ENCODE measurements around the gene IL19.

Gene IL19

DNA sequence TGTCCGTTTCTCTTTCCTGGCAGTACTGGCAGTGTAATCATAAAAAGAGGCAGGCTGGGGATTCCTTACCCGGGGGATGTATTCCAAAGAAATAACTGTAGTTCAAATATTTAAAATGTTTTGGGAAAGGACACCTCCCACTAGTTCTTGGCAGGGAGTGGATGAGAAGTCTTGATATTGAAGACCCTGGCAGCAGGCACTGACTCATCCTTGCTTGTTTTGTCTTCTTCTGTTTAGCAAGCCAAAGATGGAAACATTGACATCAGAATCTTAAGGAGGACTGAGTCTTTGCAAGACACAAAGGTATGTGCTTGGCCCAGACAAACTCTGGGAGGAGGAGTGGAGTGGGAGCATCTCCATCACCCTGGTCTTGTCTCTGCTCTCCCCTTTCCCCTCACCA is 95.5 kb downstream of the IL19 start:
- no peak for DNase-seq

GRCh38 chr1:206867239-206867638 is 96.7 kb downstream of the IL19 start:
- no peak for DNase-seq

DNA sequence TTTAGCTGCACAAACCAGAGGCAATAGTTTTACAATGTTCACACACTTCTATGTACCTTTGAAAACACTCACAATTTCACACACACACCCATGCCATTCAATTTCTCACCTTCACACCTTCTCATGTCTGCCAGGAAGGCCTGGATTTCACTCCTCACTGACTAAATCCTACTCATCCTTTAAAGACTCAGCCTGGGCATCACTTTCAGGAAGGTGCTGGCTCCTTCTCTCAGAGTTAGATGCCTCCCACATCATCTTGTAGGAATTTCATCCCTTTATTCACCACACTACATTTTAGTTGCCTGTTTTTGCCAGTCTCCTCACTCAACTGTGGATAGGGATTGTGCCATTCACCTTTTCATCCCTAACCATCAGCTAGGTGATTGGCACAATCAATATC is 97.1 kb downstream of the IL19 start:
- DNase-seq: no peak

- no peak for DNase-seq
Observed at GRCh38 chr1:206868264-206868663, 97.7 kb downstream of the IL19 start.

DNA sequence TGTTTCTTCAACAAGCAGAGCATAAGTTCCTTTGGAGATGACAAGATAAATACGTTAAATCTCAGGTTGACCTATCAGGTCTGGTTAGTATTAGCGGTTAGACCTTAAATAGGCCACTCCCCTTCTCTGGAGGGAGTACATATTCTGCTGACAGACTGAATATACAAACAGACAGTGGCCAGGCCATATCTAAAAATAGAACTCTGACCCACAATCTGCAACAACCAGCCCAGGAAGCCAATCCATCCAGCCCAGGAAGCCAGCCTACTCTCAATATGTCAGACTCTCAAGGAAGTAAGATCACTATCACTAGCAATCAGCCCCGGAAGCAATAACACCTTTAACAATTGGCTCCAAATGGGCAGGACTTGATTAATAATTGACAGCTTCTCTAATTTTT is 101.6 kb downstream of the IL19 start:
- no peak for DNase-seq

GRCh38 chr1:206873603-206874188 is 103.1 kb downstream of the IL19 start:
- no peak for DNase-seq

DNA sequence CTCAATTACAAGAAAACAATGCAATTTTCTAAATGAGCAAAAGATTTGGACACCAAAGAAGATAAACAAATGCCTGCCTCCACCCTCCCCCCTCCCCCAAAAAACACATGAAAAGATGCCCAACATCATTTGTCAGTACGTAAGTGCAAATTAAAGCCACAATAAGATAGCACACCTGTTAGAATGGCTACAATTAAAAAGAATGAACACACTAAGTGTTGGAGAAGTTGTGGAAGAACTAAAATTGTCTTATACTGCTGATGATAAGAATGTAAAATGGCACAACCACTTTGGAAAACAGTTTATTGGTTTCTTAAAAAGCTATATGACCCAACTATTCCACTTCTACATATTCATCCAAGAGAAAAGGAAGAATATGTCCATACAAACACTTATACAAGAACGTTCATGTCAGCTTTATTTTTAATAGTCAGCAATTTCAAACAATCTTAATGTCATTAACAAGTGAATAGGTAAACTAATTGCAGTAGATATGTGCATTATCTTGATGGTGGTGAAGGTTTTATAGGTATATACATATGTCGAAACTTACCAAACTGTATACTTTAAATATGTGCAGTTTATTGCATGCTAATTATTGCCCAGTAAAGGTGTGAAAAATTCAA is 105.3 kb downstream of the IL19 start:
- DNase-seq: no peak

- DNase-seq: no peak
Observed at GRCh38 chr1:206878456-206878855, 107.9 kb downstream of the IL19 start.

DNA sequence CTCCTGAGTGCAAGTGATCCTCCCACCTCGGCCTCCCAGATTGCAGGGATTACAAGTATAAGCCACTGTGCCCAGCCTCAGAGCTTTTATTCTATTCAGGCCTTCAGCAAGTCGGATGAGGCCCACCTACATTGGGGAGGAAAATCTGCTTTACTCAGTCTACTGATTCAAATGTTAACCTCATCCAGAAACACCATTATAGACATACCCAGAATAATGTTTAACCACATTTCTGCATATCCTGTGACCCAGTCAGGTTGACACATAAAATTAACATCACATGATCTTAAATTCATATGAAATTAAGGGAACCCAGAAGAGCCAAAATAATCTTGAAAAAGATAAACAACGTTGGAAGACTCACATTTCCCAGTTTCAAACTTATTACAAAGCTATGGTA is 109.7 kb downstream of the IL19 start:
- no peak for DNase-seq

GRCh38 chr1:206882555-206882954 is 112.0 kb downstream of the IL19 start:
- no peak for DNase-seq

GRCh38 chr1:206883160-206883559 is 112.6 kb downstream of the IL19 start:
- DNase-seq: no peak

DNA sequence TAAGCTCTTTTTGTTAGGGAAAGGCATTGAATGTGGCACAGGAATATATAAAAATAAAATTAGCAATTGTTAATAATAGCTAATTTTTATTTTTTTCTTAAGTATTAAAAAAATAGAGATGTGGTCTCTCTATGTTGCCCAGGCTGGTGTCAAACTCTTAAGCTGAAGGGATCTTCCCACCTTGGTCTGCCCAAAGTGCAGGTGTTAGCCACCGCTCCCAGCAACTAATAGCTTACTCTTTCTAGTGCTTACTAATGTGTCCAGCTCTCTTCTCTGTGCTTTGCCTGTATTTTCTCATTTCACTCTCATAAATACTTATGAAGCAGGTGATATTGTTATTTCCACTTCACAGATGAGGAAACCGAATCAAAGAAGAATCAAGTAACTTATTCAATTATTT is 113.3 kb downstream of the IL19 start:
- DNase-seq: no peak

DNA sequence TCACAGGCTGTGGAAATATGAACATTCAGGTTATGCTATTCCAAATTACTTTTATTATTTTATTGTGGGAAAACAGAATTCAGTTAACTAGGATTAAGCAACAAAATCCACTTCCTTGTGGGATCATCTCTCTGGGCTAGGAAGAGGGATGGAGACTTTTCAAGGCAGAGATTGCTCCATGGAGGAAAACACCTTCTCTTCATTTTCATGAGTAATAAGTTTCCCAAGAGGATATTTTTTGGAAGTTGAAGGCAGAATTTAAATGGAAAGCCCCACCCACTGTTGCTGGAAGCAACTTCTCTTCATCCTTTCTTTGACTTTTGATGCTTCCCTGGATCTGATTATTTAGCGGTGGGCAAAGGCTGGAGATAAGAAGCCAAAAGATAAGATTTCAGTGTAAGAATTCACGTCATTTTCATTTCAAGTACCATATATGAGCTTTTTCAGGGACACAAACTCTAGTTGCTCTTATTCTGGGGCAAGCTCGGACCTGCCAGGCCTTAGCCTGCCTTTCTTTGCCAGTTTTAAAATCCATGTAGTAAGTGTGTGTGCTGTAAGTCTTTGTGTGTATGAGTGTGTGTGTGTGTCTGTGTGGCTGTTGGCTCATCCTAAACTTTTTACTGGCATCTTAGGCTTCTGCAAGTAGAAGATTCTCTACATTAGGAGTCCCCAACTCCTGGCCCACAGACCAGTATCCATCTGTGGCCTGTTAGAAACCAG is 114.9 kb downstream of the IL19 start:
- DNase-seq: no peak

DNA sequence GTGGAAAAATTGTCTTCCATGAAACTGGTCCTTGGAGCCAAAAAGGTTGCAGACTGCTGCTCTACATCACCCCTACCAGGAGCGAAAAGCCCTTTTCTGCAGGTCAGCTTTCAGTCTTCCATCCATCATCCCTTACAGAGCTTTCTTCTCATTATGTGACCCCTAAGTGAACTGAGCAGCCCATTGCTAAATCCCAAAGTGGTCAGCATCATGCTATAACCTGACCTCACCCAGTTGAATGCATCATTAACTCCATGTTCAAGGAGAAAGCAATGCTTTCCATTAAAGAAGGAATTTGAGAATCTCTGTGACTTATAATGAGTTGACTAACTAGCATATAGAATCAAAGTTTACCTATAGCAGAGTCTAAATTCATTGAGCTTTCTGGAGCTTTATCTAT is 116.3 kb downstream of the IL19 start:
- DNase-seq: no peak

GRCh38 chr1:206887701-206888100 is 117.1 kb downstream of the IL19 start:
- peak; percentile 41 for DNase-seq

GRCh38 chr1:206890125-206891060 is 119.8 kb downstream of the IL19 start:
- DNase-seq: peak; percentile 86

DNA sequence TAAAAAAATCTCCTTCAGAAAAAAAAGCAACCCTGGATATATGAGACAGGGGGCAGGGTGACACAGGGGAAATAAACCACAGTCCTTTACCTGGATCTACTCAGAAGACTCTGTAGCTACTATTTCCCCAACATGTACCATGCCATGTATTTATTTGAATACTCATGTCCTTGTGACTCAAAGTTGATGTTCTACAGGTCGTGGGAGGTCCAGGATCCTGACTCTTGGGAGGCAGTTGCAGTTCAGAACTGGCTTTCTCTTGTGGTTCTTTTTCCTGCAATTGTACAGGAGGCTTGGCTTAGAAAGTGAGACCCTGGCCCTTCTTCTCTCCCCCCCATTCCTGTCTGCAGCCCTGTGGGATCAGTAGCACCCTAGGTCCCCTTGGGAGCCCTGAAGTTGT is 120.8 kb downstream of the IL19 start:
- DNase-seq: peak; percentile 40

All from HCEC 1CT (cell line).